ENCODE data around the gene ACADSB. TPM values are rescaled to one million over a fixed set of nuclear protein-coding genes. Genes with fewer than 3 reads are reported as not detected.

The ACADSB gene
- total RNA-seq, 6 donors from 2014 or later = 10.4 to 48.2 (median 30.2) TPM

DNA sequence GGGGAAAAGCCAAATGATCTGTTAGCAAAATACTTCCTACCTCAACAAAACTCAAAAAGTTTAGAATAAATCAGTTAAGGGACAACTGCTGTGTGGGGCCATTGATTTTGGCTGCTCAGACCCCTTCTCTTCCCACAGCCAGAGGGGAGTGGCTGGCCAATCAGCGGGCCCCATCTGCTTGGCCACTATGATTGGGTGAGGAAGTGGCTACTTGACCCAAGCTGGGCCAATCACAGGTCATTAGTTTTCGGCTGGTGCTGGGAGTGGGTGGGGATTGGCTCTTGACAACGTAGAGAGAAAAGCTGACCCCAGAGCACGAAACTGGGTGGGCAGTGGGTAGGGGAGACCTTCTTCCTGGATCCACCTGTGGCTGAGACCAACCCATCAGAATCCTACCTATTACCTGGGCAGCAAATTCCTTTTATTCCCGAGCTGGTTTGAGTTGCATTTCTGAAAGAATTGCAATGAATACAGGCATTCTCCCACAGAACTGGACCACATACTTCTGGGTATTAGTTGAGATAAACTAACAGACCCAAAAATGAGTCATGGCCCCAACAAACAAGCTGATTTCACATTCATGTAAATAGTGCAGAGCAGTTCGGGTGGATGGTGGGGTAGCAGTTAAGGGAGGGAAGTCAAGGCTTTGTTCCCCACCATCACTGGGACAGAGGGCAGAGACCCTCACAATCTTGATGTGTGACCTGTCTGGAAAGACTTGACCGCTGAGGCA is 91.4 kb downstream of the ACADSB start:
- ATAC-seq (ENCODE audit: low FRiP score in 2 of 2) (no peak), DNase-seq (no peak)
- H3K4me1 ChIP-seq = no peaks in the 10 kb centered on the region
- WGBS, 2 donors = 61 to 83% methylated on average over 7 of the region's 7 CpGs
- H3K27ac ChIP-seq = no peak overlapping the region
- H3K36me3 ChIP-seq = no peaks in the 10 kb centered on the region
- H3K9me3 ChIP-seq = no peaks in the 10 kb centered on the region
- no peaks in the 10 kb centered on the region for H3K27me3 ChIP-seq
- H3K4me3 ChIP-seq = no peak overlapping the region
- TF ChIP-seq POLR2AphosphoS5 (IDR thresholded peaks at IDR 0.05) = no peak
- no peak for TF ChIP-seq EP300 (IDR thresholded peaks at IDR 0.05)
- TF ChIP-seq POLR2A (IDR thresholded peaks at IDR 0.05) = no peak
- TF ChIP-seq CTCF (IDR thresholded peaks at IDR 0.05) = no peak

DNA sequence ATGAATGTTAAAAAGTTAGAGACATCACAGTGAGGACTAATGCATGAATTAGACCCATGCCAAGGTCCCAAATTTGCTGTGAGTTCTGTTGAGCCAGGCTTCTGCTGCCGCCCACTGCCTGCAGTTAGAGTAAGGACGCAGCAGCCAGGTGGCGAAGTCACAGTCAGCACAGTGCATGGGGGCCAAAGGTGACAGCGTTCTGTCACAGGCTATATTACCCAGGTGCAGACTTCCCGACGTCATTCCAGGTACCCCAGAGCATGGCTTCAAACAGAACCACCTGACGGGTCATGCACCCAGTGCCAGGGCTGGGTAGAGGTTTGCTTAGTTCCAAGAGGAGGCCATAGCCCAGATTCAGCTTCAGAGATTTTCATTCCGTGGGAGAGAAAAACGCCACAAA is 93.1 kb downstream of the ACADSB start:
- Histone ChIP-seq H3K9me3 (no peaks in the 10 kb centered on the region), H3K36me3 (no peaks in the 10 kb centered on the region), H3K27ac (no peak overlapping the region), H3K4me1 (no peaks in the 10 kb centered on the region), H3K27me3 (no peaks in the 10 kb centered on the region), H3K4me3 (no peak overlapping the region)
- TF ChIP-seq CTCF (IDR thresholded peaks at IDR 0.05) = no peak
- TF ChIP-seq POLR2A (IDR thresholded peaks at IDR 0.05) = no peak
- TF ChIP-seq POLR2AphosphoS5 (IDR thresholded peaks at IDR 0.05) = no peak
- TF ChIP-seq EP300 (IDR thresholded peaks at IDR 0.05) = no peak
- 58 to 65% methylated on average over 5 to 8 of the region's 9 CpGs for WGBS, 2 donors
- DNase-seq (no peak), ATAC-seq (ENCODE audit: low FRiP score in 2 of 2) (no peak)

DNA sequence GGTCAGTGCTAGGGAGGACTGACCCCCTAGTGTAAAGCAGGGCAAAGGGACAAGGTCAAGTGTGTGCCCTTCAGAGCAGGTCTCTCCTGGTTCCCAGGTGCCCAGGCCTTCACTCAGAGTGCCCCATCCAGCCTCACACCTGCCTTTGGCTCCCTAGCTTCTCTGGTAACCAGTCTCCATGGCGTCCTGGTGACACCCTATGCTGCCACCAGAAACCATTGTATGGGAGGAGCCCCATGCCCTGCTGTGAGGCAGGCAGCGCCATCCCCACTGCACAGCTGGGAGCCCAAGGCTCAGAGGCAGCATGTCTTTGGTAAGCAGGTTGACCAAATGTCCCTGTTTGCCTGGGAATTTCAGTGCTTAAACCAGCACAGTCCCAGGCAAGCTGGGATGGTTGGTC is 93.9 kb downstream of the ACADSB start:
- no peak for TF ChIP-seq POLR2A (IDR thresholded peaks at IDR 0.05)
- H3K4me1 ChIP-seq = no peaks in the 10 kb centered on the region
- 41 to 50% methylated on average over 1 to 2 of the region's 2 CpGs for WGBS, 2 donors
- no peak for DNase-seq
- H3K36me3 ChIP-seq = no peaks in the 10 kb centered on the region
- H3K4me3 ChIP-seq = no peak overlapping the region
- no peak for ATAC-seq (ENCODE audit: low FRiP score in 2 of 2)
- H3K27me3 ChIP-seq = no peaks in the 10 kb centered on the region
- H3K27ac ChIP-seq = no peak overlapping the region
- H3K9me3 ChIP-seq = no peaks in the 10 kb centered on the region

- Histone ChIP-seq H3K27me3 (no peaks in the 10 kb centered on the region), H3K4me1 (no peaks in the 10 kb centered on the region), H3K27ac (no peak overlapping the region), H3K9me3 (no peaks in the 10 kb centered on the region), H3K4me3 (no peak overlapping the region), H3K36me3 (no peaks in the 10 kb centered on the region)
- TF ChIP-seq EP300 (IDR thresholded peaks at IDR 0.05) (no peak), POLR2AphosphoS5 (IDR thresholded peaks at IDR 0.05) (no peak), CTCF (IDR thresholded peaks at IDR 0.05) (no peak)
- no peak for DNase-seq
- no peak for ATAC-seq (ENCODE audit: low FRiP score in 2 of 2)
- WGBS, 2 donors = 71 to 80% methylated on average over 9 of the region's 9 CpGs
Measured at GRCh38 chr10:123103944-123104343, 95.1 kb downstream of the ACADSB start.

Other genes starting within 250 kb of the ACADSB start
- gene CUZD1, start 163.1 kb upstream of the ACADSB start, total RNA-seq = 1 to 10 TPM in 3 of 6 donors, under 1 TPM in 2, not detected in 1; 0.30 to 4.2 (median 1.1) TPM
- gene FAM24B, start 129.4 kb upstream of the ACADSB start, total RNA-seq = 10 to 100 TPM in 1 of 6 donors, 1 to 10 TPM in 5; 1.5 to 10.5 (median 3.4) TPM
- gene FAM24A, start 98.4 kb upstream of the ACADSB start, total RNA-seq = not detected
- gene C10orf88, start 54.8 kb upstream of the ACADSB start, total RNA-seq = 1 to 10 TPM; 3.9 to 8.8 (median 5.4) TPM
- gene PSTK, start 28.6 kb upstream of the ACADSB start, total RNA-seq = 1 to 10 TPM; 1.4 to 6.2 (median 3.7) TPM
- 10 to 100 TPM in 4 of 6 donors, 1 to 10 TPM in 2; 4.9 to 19.4 (median 15.0) TPM for gene IKZF5, start 211 bp upstream of the ACADSB start, total RNA-seq
- not detected for gene HMX3, start 127.0 kb downstream of the ACADSB start, total RNA-seq
- not detected for gene HMX2, start 139.1 kb downstream of the ACADSB start, total RNA-seq
- 100 to 1,000 TPM in 1 of 6 donors, 10 to 100 TPM in 5; 41.0 to 138 (median 52.4) TPM for gene BUB3, start 145.4 kb downstream of the ACADSB start, total RNA-seq